Neural cell (in vitro differentiated cells): ENCODE measurements around the gene ARSA. TPM values are rescaled to one million over a fixed set of nuclear protein-coding genes. Genes with fewer than 3 reads are reported as not detected.

ENCODE experiments used
- H2AFZ ChIP-seq: fragments of 200-600, 300-800 bp; sonication (generic), shearing (Covaris generic); 2 replicates; pipeline ENCODE4 v1.6.0; 2014; ENCODE audit warnings: low read depth, mild to moderate bottlenecking, antibody characterized with exemption, low read length, moderate library complexity
- H3F3A ChIP-seq: fragments of 200-600 bp; shearing (Covaris generic); 2 replicates; pipeline ENCODE4 v1.6.1; 2016; ENCODE audit warnings: mild to moderate bottlenecking, moderate library complexity, mixed read lengths, antibody characterized with exemption, low read length; ENCODE audit not compliant: insufficient read depth, poor library complexity, severe bottlenecking
- H3K27ac ChIP-seq: fragments of 200-600, 300-800 bp; sonication (generic), shearing (Covaris generic); 2 replicates; pipeline ENCODE4 v1.5.1; 2014; ENCODE audit warnings: mild to moderate bottlenecking, low read length, moderate library complexity
- H3K27me3 ChIP-seq: fragments of 300-800, 200-600 bp; sonication (generic), shearing (Covaris generic); 2 replicates; pipeline ENCODE4 v1.6.0; 2014; ENCODE audit warnings: mild to moderate bottlenecking, low read depth, low read length, moderate library complexity; ENCODE audit not compliant: insufficient read depth
- H3K36me3 ChIP-seq: fragments of 300-800, 200-600 bp; sonication (generic), shearing (Covaris generic); 2 replicates; pipeline ENCODE4 v1.5.1; 2014; ENCODE audit warnings: mild to moderate bottlenecking, antibody characterized with exemption, low read length, moderate library complexity; ENCODE audit not compliant: insufficient read depth
- H3K4me2 ChIP-seq: fragments of 300-800, 200-600 bp; sonication (generic), shearing (Covaris generic); 2 replicates; pipeline ENCODE4 v1.6.0; 2014; ENCODE audit warnings: mild to moderate bottlenecking, low read length
- H3K4me3 ChIP-seq: fragments of 300-800, 200-600 bp; sonication (generic), shearing (Covaris generic); 2 replicates; pipeline ENCODE4 v1.5.1; 2014; ENCODE audit warnings: mild to moderate bottlenecking, low read length, moderate library complexity
- H3K79me2 ChIP-seq: fragments of 200-600 bp; shearing (Covaris generic); replicated peaks from 2 replicates; pipeline ENCODE4 v1.6.0; 2014; ENCODE audit warnings: mild to moderate bottlenecking, low read length, moderate library complexity; ENCODE audit not compliant: insufficient read depth
- H3K9ac ChIP-seq: fragments of 300-800, 200-600 bp; sonication (generic), shearing (Covaris generic); 2 replicates; pipeline ENCODE4 v1.6.1; 2016; ENCODE audit warnings: mild to moderate bottlenecking, low read length, mixed read lengths
- H3K9me2 ChIP-seq: fragments of 200-600 bp; shearing (Covaris generic); 2 replicates; pipeline ENCODE4 v1.6.1; 2016; ENCODE audit warnings: mild to moderate bottlenecking, low read length, mixed read lengths; ENCODE audit not compliant: insufficient read depth
- H3K9me3 ChIP-seq: fragments of 200-600, 300-800 bp; sonication (generic), shearing (Covaris generic); 2 replicates; pipeline ENCODE4 v1.6.1; 2016; ENCODE audit warnings: mild to moderate bottlenecking, mixed run types, low read length, moderate library complexity, mixed read lengths
- H4K20me1 ChIP-seq: fragments of 200-600 bp; shearing (Covaris generic); 2 replicates; pipeline ENCODE4 v1.6.1; 2016; ENCODE audit warnings: mild to moderate bottlenecking, mixed run types; ENCODE audit not compliant: insufficient read depth
- EP300 ChIP-seq: fragments of 450-650 bp; conservative IDR thresholded peaks from 2 replicates; pipeline ENCODE4 v1.6.1; 2014; ENCODE audit warnings: antibody characterized with exemption, mild to moderate bottlenecking, moderate library complexity; ENCODE audit not compliant: poor library complexity, severe bottlenecking
- EZH2 ChIP-seq: fragments of 200-600, 300-800 bp; shearing (Covaris generic), sonication (generic); IDR thresholded peaks from 2 replicates; pipeline ENCODE4 v1.6.1; 2014; ENCODE audit warnings: antibody characterized with exemption, low read length, borderline replicate concordance, mild to moderate bottlenecking; ENCODE audit not compliant: insufficient read depth, poor library complexity, severe bottlenecking
- MXI1 ChIP-seq: fragments of 450-650 bp; conservative IDR thresholded peaks from 2 replicates; pipeline ENCODE4 v1.6.1; 2014; ENCODE audit warnings: antibody characterized with exemption, mild to moderate bottlenecking; ENCODE audit not compliant: poor library complexity, severe bottlenecking
- POLR2AphosphoS5 ChIP-seq: IDR thresholded peaks from 2 replicates; pipeline ENCODE4 v1.6.1; 2012
- RAD21 ChIP-seq: fragments of 450-650 bp; conservative IDR thresholded peaks from 2 replicates; pipeline ENCODE4 v1.6.1; 2014; ENCODE audit warnings: antibody characterized with exemption, mild to moderate bottlenecking, moderate library complexity
- SMC3 ChIP-seq: fragments of 450-650 bp; conservative IDR thresholded peaks from 2 replicates; pipeline ENCODE4 v1.6.1; 2014; ENCODE audit warnings: antibody characterized with exemption, mild to moderate bottlenecking, moderate library complexity; ENCODE audit not compliant: poor library complexity
- TAF1 ChIP-seq: IDR thresholded peaks from 2 replicates; pipeline ENCODE4 v1.6.1; 2012; ENCODE audit warnings: low read depth
- polyA plus RNA-seq: library from polyadenylated mRNA; depleted of rRNA; stranded (reverse); fragments of >200 nt; gene quantifications from 2 replicates; pipeline ENCODE4 v1.2.3, GENCODE V29; 2014
- TF ChIP-seq, protein P1 (sequence below): fragments of 450-650 bp; IDR thresholded peaks from 2 replicates; pipeline ENCODE4 v1.5.1; 2014; ENCODE audit warnings: antibody characterized with exemption, mild to moderate bottlenecking, moderate library complexity; ENCODE audit not compliant: poor library complexity, severe bottlenecking
- TF ChIP-seq, protein P2 (sequence below): IDR thresholded peaks from 2 replicates; pipeline ENCODE4 v1.6.1; 2012; ENCODE audit warnings: borderline replicate concordance

ARSA gene
- polyA plus RNA-seq, 1 donor from 2014 or later: 32.5 TPM

DNA sequence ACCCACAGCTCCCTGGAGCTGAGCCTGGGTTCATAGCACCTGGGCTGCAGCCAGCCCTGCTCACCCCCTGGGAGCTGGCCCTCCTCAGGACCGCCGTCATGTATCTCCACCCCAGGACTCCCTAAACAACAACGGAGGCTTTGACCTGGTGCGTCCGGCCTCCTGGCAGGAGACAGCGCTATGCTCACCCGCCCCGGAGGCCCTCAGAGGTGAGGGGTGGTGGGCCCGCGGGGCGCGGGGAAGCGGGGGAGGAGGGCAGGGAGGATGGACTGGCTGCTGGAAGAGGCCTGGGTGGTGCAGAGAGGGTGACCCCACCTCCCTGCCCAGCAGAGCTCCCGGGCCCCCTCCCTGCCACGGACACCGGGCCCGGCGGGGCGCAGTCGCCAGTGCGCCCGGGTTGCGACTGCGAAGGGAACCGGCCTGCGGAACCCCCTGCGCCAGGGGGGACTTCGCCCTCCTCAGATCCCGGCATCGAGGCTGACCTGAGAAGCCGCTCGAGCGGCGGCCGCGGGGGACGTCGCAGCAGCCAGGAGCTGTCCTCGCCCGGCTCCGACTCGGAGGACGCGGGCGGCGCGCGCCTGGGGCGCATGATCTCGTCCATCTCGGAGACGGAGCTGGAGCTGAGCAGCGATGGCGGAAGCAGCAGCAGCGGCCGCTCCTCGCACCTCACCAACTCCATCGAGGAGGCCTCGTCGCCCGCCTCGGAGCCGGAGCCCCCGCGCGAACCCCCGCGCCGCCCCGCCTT lies 24.3 kb downstream of the ARSA start:
- Histone ChIP-seq H3K9me3 (no peaks in the 10 kb centered on the region), H3K36me3 (peaks cover 5% of the 10 kb centered on the region), H3K27me3 (no peaks in the 10 kb centered on the region), H3K79me2 (no peaks in the 10 kb centered on the region), H3K27ac (no peak overlapping the region), H3K4me2 (no peak overlapping the region), H3K9ac (no peak overlapping the region), H4K20me1 (no peaks in the 10 kb centered on the region), H3K4me3 (no peak overlapping the region), H3K9me2 (no peaks in the 10 kb centered on the region), H3F3A (no peaks in the 10 kb centered on the region), H2AFZ (no peak overlapping the region)
- TF ChIP-seq MXI1: no peak
- TF ChIP-seq EP300: no peak
- TF ChIP-seq, protein P1, sequence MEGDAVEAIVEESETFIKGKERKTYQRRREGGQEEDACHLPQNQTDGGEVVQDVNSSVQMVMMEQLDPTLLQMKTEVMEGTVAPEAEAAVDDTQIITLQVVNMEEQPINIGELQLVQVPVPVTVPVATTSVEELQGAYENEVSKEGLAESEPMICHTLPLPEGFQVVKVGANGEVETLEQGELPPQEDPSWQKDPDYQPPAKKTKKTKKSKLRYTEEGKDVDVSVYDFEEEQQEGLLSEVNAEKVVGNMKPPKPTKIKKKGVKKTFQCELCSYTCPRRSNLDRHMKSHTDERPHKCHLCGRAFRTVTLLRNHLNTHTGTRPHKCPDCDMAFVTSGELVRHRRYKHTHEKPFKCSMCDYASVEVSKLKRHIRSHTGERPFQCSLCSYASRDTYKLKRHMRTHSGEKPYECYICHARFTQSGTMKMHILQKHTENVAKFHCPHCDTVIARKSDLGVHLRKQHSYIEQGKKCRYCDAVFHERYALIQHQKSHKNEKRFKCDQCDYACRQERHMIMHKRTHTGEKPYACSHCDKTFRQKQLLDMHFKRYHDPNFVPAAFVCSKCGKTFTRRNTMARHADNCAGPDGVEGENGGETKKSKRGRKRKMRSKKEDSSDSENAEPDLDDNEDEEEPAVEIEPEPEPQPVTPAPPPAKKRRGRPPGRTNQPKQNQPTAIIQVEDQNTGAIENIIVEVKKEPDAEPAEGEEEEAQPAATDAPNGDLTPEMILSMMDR: no peak
- no peak for TF ChIP-seq RAD21
- TF ChIP-seq EZH2: no peak

DNA sequence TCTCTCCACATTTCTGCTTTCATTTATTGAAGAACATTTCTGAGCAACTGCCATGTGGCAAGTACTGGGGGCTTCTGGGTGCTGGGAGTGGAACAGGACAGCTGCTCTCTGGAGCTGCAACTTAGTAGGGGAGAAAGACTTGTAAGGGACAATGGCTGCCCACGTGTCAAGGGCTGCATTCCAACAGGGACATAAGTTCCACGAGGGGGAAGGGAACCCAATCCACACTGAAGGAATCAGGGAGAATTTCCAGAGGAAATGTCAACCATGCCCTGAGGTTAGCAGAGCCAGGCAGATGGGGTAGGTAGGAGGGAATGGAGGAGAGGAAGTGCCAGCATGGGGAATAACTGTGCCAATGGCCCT lies 25.6 kb downstream of the ARSA start:
- Histone ChIP-seq H3K27me3 (no peaks in the 10 kb centered on the region), H3K9ac (peak overlapping the region; percentile 89), H3K9me2 (no peaks in the 10 kb centered on the region), H3F3A (no peaks in the 10 kb centered on the region), H3K9me3 (no peaks in the 10 kb centered on the region), H3K4me3 (peak overlapping the region; percentile 93), H3K79me2 (no peaks in the 10 kb centered on the region), H4K20me1 (no peaks in the 10 kb centered on the region), H3K27ac (no peak overlapping the region), H3K36me3 (no peaks in the 10 kb centered on the region), H3K4me2 (no peak overlapping the region), H2AFZ (no peak overlapping the region)
- TF ChIP-seq POLR2AphosphoS5: no peak
- TF ChIP-seq TAF1: no peak
- TF ChIP-seq SMC3: no peak
- TF ChIP-seq, protein P2, sequence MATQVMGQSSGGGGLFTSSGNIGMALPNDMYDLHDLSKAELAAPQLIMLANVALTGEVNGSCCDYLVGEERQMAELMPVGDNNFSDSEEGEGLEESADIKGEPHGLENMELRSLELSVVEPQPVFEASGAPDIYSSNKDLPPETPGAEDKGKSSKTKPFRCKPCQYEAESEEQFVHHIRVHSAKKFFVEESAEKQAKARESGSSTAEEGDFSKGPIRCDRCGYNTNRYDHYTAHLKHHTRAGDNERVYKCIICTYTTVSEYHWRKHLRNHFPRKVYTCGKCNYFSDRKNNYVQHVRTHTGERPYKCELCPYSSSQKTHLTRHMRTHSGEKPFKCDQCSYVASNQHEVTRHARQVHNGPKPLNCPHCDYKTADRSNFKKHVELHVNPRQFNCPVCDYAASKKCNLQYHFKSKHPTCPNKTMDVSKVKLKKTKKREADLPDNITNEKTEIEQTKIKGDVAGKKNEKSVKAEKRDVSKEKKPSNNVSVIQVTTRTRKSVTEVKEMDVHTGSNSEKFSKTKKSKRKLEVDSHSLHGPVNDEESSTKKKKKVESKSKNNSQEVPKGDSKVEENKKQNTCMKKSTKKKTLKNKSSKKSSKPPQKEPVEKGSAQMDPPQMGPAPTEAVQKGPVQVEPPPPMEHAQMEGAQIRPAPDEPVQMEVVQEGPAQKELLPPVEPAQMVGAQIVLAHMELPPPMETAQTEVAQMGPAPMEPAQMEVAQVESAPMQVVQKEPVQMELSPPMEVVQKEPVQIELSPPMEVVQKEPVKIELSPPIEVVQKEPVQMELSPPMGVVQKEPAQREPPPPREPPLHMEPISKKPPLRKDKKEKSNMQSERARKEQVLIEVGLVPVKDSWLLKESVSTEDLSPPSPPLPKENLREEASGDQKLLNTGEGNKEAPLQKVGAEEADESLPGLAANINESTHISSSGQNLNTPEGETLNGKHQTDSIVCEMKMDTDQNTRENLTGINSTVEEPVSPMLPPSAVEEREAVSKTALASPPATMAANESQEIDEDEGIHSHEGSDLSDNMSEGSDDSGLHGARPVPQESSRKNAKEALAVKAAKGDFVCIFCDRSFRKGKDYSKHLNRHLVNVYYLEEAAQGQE: no peak
- no peak for TF ChIP-seq EZH2
- TF ChIP-seq RAD21: no peak
- TF ChIP-seq MXI1: no peak
- no peak for TF ChIP-seq EP300
- TF ChIP-seq, protein P1: no peak
